OCI-LY1 (cell line): ENCODE results near the gene NBEA.

Experiments
- H2AFZ ChIP-seq: fragments of 200-600 bp; sonication (generic), shearing (Covaris generic); 2 replicates; pipeline ENCODE4 v1.6.0; 2014; ENCODE audit warnings: antibody characterized with exemption, mild to moderate bottlenecking, low read length
- H3F3A ChIP-seq: fragments of 200-600 bp; sonication (generic), shearing (Covaris generic); 2 replicates; pipeline ENCODE4 v1.6.0; 2014; ENCODE audit warnings: mild to moderate bottlenecking, antibody characterized with exemption, low read length, moderate library complexity; ENCODE audit not compliant: insufficient read depth
- H3K27ac ChIP-seq: fragments of 200-600 bp; sonication (generic); 2 replicates; pipeline ENCODE4 v1.5.1; 2014; ENCODE audit warnings: low read length, mixed run types, mild to moderate bottlenecking, low read depth; ENCODE audit not compliant: poor library complexity, severe bottlenecking
- H3K27me3 ChIP-seq: fragments of 200-600 bp; sonication (generic); 2 replicates; pipeline ENCODE4 v1.6.0; 2014; ENCODE audit warnings: antibody characterized with exemption, mild to moderate bottlenecking, low read length, moderate library complexity; ENCODE audit not compliant: insufficient read depth
- H3K36me3 ChIP-seq: fragments of 200-600 bp; sonication (generic); 2 replicates; pipeline ENCODE4 v1.6.1; 2014; ENCODE audit warnings: mild to moderate bottlenecking, antibody characterized with exemption, low read length, moderate library complexity, mixed read lengths; ENCODE audit not compliant: insufficient read depth
- H3K4me1 ChIP-seq: fragments of 200-600 bp; sonication (generic); 2 replicates; pipeline ENCODE4 v1.5.1; 2014; ENCODE audit warnings: mild to moderate bottlenecking, low read length, moderate library complexity; ENCODE audit not compliant: insufficient read depth, severe bottlenecking
- H3K4me2 ChIP-seq: fragments of 200-600 bp; sonication (generic), shearing (Covaris generic); 2 replicates; pipeline ENCODE4 v1.6.1; 2014; ENCODE audit warnings: low read length
- H3K4me3 ChIP-seq: fragments of 200-600 bp; sonication (generic); 2 replicates; pipeline ENCODE4 v1.5.1; 2014; ENCODE audit warnings: low read length, low read depth, mild to moderate bottlenecking, mixed read lengths; ENCODE audit not compliant: poor library complexity, severe bottlenecking
- H3K79me2 ChIP-seq: fragments of 200-600 bp; shearing (Covaris generic); 2 replicates; pipeline ENCODE4 v1.6.1; 2016; ENCODE audit warnings: mixed run types, low read length, mixed read lengths; ENCODE audit not compliant: insufficient read depth
- H3K9ac ChIP-seq: fragments of 200-600 bp; sonication (generic), shearing (Covaris generic); 2 replicates; pipeline ENCODE4 v1.6.1; 2014; ENCODE audit warnings: mild to moderate bottlenecking, low read length, mixed read lengths
- H3K9me2 ChIP-seq: fragments of 200-600 bp; sonication (generic), shearing (Covaris generic); 2 replicates; pipeline ENCODE4 v1.6.1; 2014; ENCODE audit warnings: low read depth, mild to moderate bottlenecking, low read length, mixed read lengths
- H3K9me3 ChIP-seq: fragments of 200-600 bp; shearing (Covaris generic); 2 replicates; pipeline ENCODE4 v1.6.1; 2014; ENCODE audit warnings: low read length, mixed read lengths
- H4K20me1 ChIP-seq: fragments of 200-600 bp; sonication (generic), shearing (Covaris generic); 2 replicates; pipeline ENCODE4 v1.6.0; 2016; ENCODE audit warnings: mild to moderate bottlenecking, low read length; ENCODE audit not compliant: insufficient read depth
- EZH2 ChIP-seq: fragments of 200-600 bp; sonication (generic), shearing (Covaris generic); IDR thresholded peaks from 2 replicates; pipeline ENCODE4 v1.8.0; 2017; ENCODE audit warnings: borderline replicate concordance, mixed run types, mild to moderate bottlenecking, antibody characterized with exemption, low read length, moderate library complexity, mixed read lengths
- TF ChIP-seq, protein P1 (sequence below): fragments of 200-600 bp; sonication (generic), shearing (Covaris generic); IDR thresholded peaks from 2 replicates; pipeline ENCODE4 v1.5.1; 2017; ENCODE audit warnings: mild to moderate bottlenecking, antibody characterized with exemption, low read length, moderate library complexity, mixed read lengths

The NBEA gene

GRCh38 chr13:35279500-35279899 lies 337.4 kb downstream of the NBEA start:
- TF ChIP-seq, protein P1, sequence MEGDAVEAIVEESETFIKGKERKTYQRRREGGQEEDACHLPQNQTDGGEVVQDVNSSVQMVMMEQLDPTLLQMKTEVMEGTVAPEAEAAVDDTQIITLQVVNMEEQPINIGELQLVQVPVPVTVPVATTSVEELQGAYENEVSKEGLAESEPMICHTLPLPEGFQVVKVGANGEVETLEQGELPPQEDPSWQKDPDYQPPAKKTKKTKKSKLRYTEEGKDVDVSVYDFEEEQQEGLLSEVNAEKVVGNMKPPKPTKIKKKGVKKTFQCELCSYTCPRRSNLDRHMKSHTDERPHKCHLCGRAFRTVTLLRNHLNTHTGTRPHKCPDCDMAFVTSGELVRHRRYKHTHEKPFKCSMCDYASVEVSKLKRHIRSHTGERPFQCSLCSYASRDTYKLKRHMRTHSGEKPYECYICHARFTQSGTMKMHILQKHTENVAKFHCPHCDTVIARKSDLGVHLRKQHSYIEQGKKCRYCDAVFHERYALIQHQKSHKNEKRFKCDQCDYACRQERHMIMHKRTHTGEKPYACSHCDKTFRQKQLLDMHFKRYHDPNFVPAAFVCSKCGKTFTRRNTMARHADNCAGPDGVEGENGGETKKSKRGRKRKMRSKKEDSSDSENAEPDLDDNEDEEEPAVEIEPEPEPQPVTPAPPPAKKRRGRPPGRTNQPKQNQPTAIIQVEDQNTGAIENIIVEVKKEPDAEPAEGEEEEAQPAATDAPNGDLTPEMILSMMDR = no peak
- no peak for TF ChIP-seq EZH2
- no peaks in the 10 kb centered on the region for H3F3A ChIP-seq
- H3K9me2 ChIP-seq = no peaks in the 10 kb centered on the region
- no peaks in the 10 kb centered on the region for H4K20me1 ChIP-seq
- H3K36me3 ChIP-seq = no peaks in the 10 kb centered on the region
- H3K79me2 ChIP-seq = no peaks in the 10 kb centered on the region
- no peak overlapping the region for H3K4me2 ChIP-seq
- H3K9ac ChIP-seq = no peak overlapping the region
- no peaks in the 10 kb centered on the region for H3K9me3 ChIP-seq
- H3K27ac ChIP-seq = no peak overlapping the region
- H3K27me3 ChIP-seq = no peaks in the 10 kb centered on the region
- H3K4me1 ChIP-seq = no peaks in the 10 kb centered on the region
- no peak overlapping the region for H2AFZ ChIP-seq
- no peak overlapping the region for H3K4me3 ChIP-seq

GRCh38 chr13:35283856-35284255 lies 341.8 kb downstream of the NBEA start:
- TF ChIP-seq, protein P1 = no peak
- no peak for TF ChIP-seq EZH2
- no peaks in the 10 kb centered on the region for H3K4me1 ChIP-seq
- no peaks in the 10 kb centered on the region for H3F3A ChIP-seq
- no peak overlapping the region for H3K27ac ChIP-seq
- no peaks in the 10 kb centered on the region for H3K79me2 ChIP-seq
- no peaks in the 10 kb centered on the region for H3K9me3 ChIP-seq
- no peaks in the 10 kb centered on the region for H3K36me3 ChIP-seq
- H3K9ac ChIP-seq = no peak overlapping the region
- no peaks in the 10 kb centered on the region for H4K20me1 ChIP-seq
- no peak overlapping the region for H3K4me2 ChIP-seq
- H2AFZ ChIP-seq = no peak overlapping the region
- no peak overlapping the region for H3K4me3 ChIP-seq
- H3K9me2 ChIP-seq = no peaks in the 10 kb centered on the region
- no peaks in the 10 kb centered on the region for H3K27me3 ChIP-seq

DNA sequence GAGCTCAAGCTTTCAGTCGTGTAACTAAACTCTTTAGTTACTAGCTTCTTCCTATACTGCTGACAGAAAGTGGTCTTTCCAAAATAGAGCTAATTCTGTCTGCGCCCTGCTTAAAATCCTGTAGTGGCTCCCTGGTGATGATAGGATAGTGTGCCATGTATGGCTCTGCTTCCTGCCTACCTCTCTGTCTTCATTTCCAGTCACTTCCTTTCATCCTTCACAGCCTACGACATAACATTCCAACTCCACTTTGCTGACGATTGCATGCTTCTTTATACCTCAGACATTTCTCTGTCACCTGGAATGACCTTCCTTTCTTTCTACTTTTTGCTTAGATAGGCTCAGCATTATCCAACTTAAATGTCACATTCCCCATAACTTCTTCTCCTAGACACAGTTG lies 343.6 kb downstream of the NBEA start:
- Histone ChIP-seq H3K9ac (no peak overlapping the region), H3K9me2 (no peaks in the 10 kb centered on the region), H3K4me2 (no peak overlapping the region), H3K27ac (no peak overlapping the region), H3K9me3 (no peaks in the 10 kb centered on the region), H4K20me1 (no peaks in the 10 kb centered on the region), H3K36me3 (no peaks in the 10 kb centered on the region), H3K4me1 (no peaks in the 10 kb centered on the region), H3K4me3 (no peak overlapping the region), H3F3A (no peaks in the 10 kb centered on the region), H3K27me3 (no peaks in the 10 kb centered on the region), H2AFZ (no peak overlapping the region), H3K79me2 (no peaks in the 10 kb centered on the region)
- TF ChIP-seq, protein P1 = no peak
- no peak for TF ChIP-seq EZH2
